GM21528 (cell line): ENCODE results near the gene KCNH8.

Experiments used
- ATAC-seq: cut with Tn5 transposase; IDR thresholded peaks from one replicate; pipeline ENCODE4 v1.9.1; 2021; ENCODE audit warnings: mild to moderate bottlenecking, moderate library complexity; ENCODE audit not compliant: unreplicated experiment, low FRiP score

Gene KCNH8

GRCh38 chr3:19248143-19248542 is 99.8 kb downstream of the KCNH8 start:
- no peak for ATAC-seq

DNA sequence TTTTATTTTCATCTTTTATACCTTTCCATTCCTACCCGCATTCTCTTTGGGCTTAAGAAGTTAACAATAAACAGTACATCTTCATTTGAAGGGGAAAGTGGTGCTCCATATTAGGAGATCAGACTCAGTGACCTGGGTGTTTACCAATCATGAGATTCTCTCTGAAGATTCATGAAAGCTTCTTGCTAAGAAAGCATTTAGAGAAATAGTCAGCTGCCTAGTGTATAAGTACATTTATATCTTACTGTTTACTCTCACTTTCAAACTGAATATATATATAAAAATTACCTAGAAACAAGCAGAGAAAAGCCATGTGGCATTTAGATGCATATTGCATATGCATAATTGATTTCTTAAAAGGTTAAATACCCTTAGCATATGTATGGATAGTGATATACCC is 100.5 kb downstream of the KCNH8 start:
- no peak for ATAC-seq

DNA sequence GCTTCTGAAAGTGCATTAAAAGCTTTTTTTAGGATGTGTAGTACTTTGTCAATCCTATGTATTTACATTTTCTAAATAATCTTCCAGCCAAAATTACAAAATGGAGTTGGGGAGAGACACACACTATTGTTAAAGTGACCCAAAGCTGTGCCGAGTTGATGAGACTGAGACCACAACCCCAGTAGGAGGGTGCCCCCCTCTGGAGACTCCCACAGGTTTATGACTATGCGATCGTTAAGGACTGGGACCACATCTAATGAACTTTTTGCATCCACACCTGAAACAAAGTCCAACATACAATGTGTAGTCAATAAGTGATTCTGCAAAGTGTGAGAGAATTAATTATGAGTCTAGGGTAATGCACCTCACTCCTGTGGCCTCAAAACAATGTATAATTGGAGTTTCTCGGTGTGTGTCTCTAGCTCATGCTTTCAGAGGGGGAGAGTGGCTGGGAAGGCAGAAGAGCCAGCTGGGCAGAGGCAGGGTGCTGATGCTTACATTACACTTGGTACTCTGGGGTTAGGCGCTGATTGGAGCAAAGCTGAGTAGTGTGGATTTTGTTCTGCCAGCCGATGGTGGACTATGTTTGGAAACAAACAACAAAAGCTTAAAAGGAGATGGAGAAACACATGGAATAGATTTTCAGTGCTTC is 102.8 kb downstream of the KCNH8 start:
- no peak for ATAC-seq

DNA sequence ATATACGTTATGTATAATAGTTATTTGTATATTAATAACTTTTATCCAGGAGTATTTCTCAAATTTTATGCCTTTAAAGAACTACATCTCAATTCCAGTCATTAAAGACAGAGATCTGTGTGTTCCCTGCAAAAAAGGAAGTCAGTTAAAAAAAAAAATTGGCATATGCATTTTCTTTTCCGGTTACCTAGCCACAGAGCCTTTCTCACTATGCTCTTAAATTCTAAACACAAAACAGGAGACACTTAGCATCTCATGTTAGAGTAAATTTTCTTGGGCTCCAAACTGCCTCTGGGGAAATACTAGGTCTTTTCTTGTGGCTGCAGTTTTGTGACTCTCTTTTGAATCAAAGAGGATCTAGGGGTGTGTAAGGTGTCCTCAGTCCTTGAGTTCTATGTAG is 105.9 kb downstream of the KCNH8 start:
- no peak for ATAC-seq

DNA sequence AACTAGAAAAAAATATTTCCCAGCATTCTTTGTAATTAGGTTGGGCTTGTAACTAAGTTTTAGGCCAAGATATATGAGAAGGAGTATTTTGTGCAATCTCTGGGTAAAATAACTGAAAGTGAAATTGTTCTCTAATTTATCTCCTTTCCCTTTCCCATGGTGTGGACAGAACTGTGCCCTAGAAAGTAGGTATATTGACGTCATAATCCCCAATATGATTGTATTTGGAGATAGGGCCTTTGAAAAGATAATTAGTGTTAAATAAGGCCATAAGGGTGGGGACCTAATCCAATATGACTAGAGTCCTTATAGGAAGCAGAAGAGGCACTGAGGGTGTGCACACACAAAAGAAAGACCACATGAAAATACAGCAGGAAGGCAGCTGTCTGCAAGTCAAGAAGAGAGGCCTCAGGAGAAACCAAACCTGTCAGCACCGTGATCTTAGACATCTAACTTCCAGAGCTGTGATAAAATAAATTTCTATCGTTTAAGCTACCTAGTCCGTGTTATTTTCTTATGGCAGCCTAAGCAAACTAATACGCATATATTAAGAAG is 106.6 kb downstream of the KCNH8 start:
- no peak for ATAC-seq

DNA sequence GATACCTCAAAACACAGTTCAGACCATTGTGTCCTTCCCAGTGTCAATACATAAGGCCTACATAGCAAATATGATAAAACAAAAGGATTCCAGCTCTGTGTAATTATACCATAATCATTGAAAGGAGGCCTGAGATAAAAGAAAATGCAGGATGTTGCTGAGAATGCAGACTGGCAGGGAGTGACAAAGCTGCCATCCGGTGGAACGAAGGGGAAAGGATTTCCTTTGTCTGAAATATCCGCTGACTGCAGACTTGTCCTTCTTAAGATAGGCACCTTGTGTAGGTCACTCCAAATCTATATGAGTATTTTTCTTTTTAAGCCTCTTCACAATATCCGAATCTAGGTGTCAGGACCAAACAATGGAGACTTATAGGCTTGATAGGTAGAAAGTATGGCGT is 108.0 kb downstream of the KCNH8 start:
- ATAC-seq, result no peak

DNA sequence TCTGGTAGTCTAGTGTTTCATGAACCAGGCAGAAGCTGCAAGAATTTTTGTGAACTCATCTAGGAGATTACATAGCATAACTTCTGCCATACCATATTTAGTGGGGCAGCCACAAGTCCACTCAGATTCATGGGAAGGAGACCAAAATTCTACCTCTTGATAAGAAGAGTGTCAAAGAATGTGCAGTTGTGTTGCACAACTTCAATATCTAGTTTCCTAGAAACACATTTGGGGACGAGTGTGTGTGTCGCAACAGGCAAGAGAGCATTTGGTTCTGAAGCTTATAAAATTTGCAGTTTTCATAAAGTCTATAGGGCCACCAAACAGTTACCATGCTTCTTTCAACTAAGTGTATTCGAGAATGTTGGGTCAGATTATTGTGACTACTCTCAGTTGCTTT is 115.3 kb downstream of the KCNH8 start:
- ATAC-seq, result no peak

- no peak for ATAC-seq
Observed at GRCh38 chr3:19264424-19264823, 116.1 kb downstream of the KCNH8 start.

- ATAC-seq, result no peak
Observed at GRCh38 chr3:19267040-19267439, 118.7 kb downstream of the KCNH8 start.

DNA sequence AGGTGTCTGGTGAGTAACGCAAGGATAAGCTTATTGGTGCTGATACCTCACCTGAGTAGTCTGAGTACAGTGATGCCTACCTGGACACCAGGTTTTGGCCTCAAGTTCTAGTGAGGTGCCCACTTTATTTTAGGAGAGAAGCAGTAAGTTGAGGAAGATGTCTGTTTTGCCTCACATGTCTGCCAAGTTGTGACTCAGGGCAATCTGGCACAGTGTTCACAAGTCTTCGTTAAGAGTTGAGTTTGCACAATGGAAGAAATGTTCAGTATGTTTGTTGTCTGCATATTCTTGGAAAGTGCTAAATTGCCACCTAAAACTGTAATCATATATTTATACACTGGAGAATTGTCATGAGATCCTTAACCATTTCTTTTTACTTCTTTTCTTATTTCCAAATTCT is 122.2 kb downstream of the KCNH8 start:
- ATAC-seq, result no peak

DNA sequence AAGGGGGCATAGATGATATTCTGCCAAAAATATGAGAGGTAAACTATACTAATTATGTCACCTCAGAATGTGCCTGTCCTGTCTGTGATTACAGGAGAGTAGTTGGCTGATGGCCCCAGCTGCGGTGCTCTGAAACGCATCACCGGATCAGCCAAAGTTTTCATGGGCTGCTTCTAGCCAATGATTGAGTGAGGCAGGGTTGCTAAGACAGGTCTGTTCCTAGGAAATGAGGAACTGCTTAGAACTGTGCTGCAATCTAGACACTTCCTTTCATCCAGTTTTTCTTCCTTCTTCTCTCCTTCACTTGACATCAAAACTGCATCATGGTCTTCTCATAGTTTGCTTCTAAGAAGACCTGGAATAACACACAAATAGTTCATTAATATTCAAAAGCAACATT is 124.0 kb downstream of the KCNH8 start:
- ATAC-seq, result no peak

- ATAC-seq, result no peak
Observed at GRCh38 chr3:19273091-19273490, 124.8 kb downstream of the KCNH8 start.

GRCh38 chr3:19274576-19274975 is 126.3 kb downstream of the KCNH8 start:
- no peak for ATAC-seq

DNA sequence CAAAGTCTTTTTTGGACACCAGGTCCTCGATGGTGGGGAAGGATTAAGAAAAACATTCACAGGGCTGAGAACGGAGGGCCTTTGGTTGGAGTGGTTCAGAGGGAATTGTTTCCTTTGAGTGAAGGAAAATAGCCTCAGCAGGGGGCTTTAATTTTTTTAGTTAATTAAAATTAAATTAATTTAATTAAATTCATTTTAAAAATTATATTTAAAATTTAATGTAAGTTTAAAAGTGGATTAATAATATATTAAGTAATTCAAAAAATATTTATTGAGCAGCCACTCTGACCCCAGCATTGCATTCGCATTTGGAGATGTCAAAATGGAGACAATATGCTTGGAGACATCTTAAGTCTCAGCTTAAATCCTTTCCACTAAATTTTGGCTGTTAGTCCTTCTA is 136.7 kb downstream of the KCNH8 start:
- no peak for ATAC-seq

DNA sequence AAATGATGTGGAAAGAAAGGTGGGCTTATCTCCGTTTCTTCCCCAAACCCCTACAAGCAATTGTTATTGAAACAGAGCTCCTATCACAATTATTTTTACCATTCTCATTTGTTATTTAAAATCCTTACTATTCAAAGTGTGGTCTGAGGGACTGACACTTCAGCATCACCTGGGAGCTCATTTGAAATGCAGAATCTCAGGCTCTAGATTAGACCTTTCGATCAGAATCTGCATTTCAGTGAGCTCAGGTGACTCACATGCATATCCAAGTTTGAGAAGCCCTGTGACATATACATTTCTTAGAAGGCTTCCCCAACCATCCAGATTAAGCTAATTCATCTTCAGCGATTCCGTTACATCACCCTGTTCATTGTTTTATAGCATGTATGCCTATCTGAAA is 145.0 kb downstream of the KCNH8 start:
- no peak for ATAC-seq

DNA sequence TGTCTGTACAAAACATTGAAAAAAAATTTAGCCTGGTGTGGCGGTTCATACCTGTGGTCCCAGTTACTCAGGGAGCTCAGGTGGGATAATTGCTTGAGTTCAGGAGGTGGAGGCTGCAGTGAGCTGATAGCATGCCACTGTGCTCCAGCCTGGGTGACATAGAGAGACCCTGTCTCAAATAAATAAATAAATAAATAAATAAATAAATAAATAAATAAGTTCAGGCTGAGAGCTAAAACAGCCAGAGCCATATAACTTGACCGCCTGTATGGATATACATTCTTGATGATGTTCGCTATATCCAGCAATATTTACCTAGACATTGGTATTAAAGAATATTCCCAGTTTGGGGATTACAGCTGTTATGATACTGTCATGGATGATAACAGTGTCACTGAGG is 146.9 kb downstream of the KCNH8 start:
- ATAC-seq, result no peak

DNA sequence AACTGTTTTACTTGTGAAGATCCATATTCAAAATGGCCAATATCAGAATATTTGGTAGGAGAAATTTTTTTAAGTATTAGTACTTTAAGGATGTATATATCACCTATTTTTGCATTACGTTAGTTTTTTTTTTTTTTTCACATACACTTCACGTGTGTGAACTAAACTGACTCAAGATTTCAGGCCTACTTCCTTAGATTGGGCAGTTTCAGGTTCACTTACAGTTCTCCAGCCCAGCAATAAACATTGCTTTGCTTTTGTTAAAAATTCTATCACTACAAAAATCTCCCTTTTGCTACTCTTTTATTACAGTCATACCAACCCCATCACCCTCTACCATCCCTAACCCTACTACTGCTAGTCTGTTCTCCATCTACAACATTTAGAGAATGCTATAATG is 183.6 kb downstream of the KCNH8 start:
- ATAC-seq, result no peak

- ATAC-seq, result no peak
Observed at GRCh38 chr3:19334120-19334519, 185.8 kb downstream of the KCNH8 start.

DNA sequence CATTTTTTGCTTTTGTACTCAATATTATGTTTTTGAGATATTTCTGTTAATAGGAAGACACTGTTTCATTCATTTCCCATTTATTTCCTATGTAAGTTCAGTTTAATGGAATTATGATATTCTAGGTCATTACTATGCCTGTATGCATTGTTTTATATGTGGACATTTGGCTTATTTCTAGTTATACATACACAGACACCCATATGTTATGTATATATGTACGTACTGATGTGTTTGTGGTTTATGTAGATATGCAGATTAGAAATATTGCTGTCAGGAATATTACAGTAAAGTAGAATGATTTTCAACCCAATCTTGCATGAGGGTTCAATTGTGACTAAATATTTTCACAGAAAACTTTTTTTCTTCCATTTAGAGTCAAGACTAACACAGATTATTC is 190.5 kb downstream of the KCNH8 start:
- no peak for ATAC-seq

- ATAC-seq, result no peak
Observed at GRCh38 chr3:19342389-19342788, 194.1 kb downstream of the KCNH8 start.

- ATAC-seq, result no peak
Observed at GRCh38 chr3:19346759-19347158, 198.4 kb downstream of the KCNH8 start.

DNA sequence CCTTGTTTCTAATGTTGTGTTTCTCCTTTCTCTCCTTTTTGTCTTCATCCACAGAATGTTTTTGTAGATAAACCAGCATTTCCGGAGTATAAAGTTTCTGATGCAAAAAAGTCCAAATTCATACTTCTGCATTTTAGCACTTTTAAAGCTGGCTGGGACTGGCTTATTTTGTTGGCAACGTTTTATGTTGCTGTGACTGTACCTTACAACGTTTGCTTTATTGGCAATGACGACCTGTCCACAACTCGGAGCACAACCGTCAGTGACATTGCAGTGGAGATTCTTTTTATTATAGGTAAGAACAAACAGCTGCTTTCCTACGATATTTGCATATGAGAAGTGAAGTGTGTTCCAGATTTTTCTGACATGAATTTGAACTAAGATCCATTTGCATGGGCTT is 199.4 kb downstream of the KCNH8 start:
- no peak for ATAC-seq

GRCh38 chr3:19348500-19348899 is 200.2 kb downstream of the KCNH8 start:
- no peak for ATAC-seq
